Osteoblast (primary cell): ENCODE data around the gene NPHP1. TPM values are rescaled to one million over a fixed set of nuclear protein-coding genes. Genes with fewer than 3 reads are reported as not detected.

Source experiments
- DNase-seq: peaks from one replicate; pipeline ENCODE4 v3.0.0; 2011; ENCODE audit warnings: low spot score, mixed read lengths; ENCODE audit not compliant: insufficient read length; ENCODE audit errors: missing footprints
- H2AFZ ChIP-seq: 2 replicates; pipeline ENCODE4 v1.6.0; 2011; ENCODE audit warnings: mild to moderate bottlenecking, low read length
- H3K27ac ChIP-seq: 2 replicates; pipeline ENCODE4 v1.5.1; 2011; ENCODE audit warnings: mild to moderate bottlenecking, low read depth, low read length, moderate library complexity
- H3K27me3 ChIP-seq: 2 replicates; pipeline ENCODE4 v1.6.0; 2012; ENCODE audit warnings: mild to moderate bottlenecking, control low read depth, inconsistent platforms, low read length, moderate library complexity; ENCODE audit not compliant: insufficient read depth
- H3K36me3 ChIP-seq: 2 replicates; pipeline ENCODE4 v1.5.1; 2011; ENCODE audit warnings: mild to moderate bottlenecking, low read length, control low read depth, moderate library complexity; ENCODE audit not compliant: insufficient read depth
- H3K4me1 ChIP-seq: 2 replicates; pipeline ENCODE4 v1.5.1; 2011; ENCODE audit warnings: mild to moderate bottlenecking, low read length, control low read depth, moderate library complexity; ENCODE audit not compliant: insufficient read depth
- H3K4me2 ChIP-seq: 2 replicates; pipeline ENCODE4 v1.6.0; 2011; ENCODE audit warnings: mild to moderate bottlenecking, low read length; ENCODE audit not compliant: insufficient read depth
- H3K4me3 ChIP-seq: fragments of 200-600 bp; sonication (generic); 3 replicates; pipeline ENCODE4 v1.5.1; 2012; ENCODE audit warnings: mild to moderate bottlenecking, low read length, inconsistent platforms; ENCODE audit not compliant: insufficient read depth
- H3K79me2 ChIP-seq: 2 replicates; pipeline ENCODE4 v1.6.0; 2012; ENCODE audit warnings: mild to moderate bottlenecking, low read length, control low read depth, inconsistent platforms; ENCODE audit not compliant: insufficient read depth
- H3K9me3 ChIP-seq: 2 replicates; pipeline ENCODE4 v1.5.1; 2011; ENCODE audit warnings: low read depth, low read length, control low read depth
- H4K20me1 ChIP-seq: 2 replicates; pipeline ENCODE4 v1.6.0; 2012; ENCODE audit warnings: mild to moderate bottlenecking, low read length, control low read depth; ENCODE audit not compliant: insufficient read depth
- CTCF ChIP-seq: IDR thresholded peaks from 2 replicates; pipeline ENCODE4 v1.5.1; 2011; ENCODE audit warnings: mild to moderate bottlenecking, low read depth, low read length, moderate library complexity; ENCODE audit errors: extremely low read depth
- total RNA-seq: library from RNA; depleted of rRNA; stranded (reverse); fragments of >200 nt; gene quantifications from 2 replicates; pipeline ENCODE4 v1.2.3, GENCODE V29; 2012

The NPHP1 gene
- total RNA-seq, 1 donor: 7.6 TPM

GRCh38 chr2:110105183-110105582 lies 99.6 kb downstream of the NPHP1 start:
- no peaks in the 10 kb centered on the region for H3K79me2 ChIP-seq
- H4K20me1 ChIP-seq: no peaks in the 10 kb centered on the region
- peaks cover 50% of the 10 kb centered on the region for H3K4me1 ChIP-seq
- peak overlapping the region; percentile 71 for H2AFZ ChIP-seq
- no peaks in the 10 kb centered on the region for H3K27me3 ChIP-seq
- peak overlapping the region; percentile 84 for H3K27ac ChIP-seq
- H3K9me3 ChIP-seq: no peaks in the 10 kb centered on the region
- DNase-seq: no peak
- no peak for TF ChIP-seq CTCF
- H3K4me3 ChIP-seq: no peak overlapping the region
- peak overlapping the region; percentile 75 for H3K4me2 ChIP-seq
- H3K36me3 ChIP-seq: no peaks in the 10 kb centered on the region

- Histone ChIP-seq H3K4me2 (no peak overlapping the region), H4K20me1 (no peaks in the 10 kb centered on the region), H3K79me2 (no peaks in the 10 kb centered on the region), H3K36me3 (no peaks in the 10 kb centered on the region), H3K9me3 (no peaks in the 10 kb centered on the region), H3K4me3 (no peak overlapping the region), H3K27me3 (no peaks in the 10 kb centered on the region), H3K4me1 (peaks cover 50% of the 10 kb centered on the region), H2AFZ (no peak overlapping the region), H3K27ac (no peak overlapping the region)
- DNase-seq: no peak
- no peak for TF ChIP-seq CTCF
Measured at GRCh38 chr2:110104025-110104771, 100.6 kb downstream of the NPHP1 start.

GRCh38 chr2:110103061-110103961 lies 101.5 kb downstream of the NPHP1 start:
- Histone ChIP-seq H3K27me3 (no peaks in the 10 kb centered on the region), H3K27ac (peak overlapping the region; percentile 98), H3K4me2 (no peak overlapping the region), H3K36me3 (no peaks in the 10 kb centered on the region), H3K9me3 (no peaks in the 10 kb centered on the region), H3K4me3 (no peak overlapping the region), H3K4me1 (peaks cover 50% of the 10 kb centered on the region), H3K79me2 (no peaks in the 10 kb centered on the region), H4K20me1 (no peaks in the 10 kb centered on the region), H2AFZ (no peak overlapping the region)
- DNase-seq: no peak
- no peak for TF ChIP-seq CTCF
